ENCODE measurements around the gene IL16.

DNA sequence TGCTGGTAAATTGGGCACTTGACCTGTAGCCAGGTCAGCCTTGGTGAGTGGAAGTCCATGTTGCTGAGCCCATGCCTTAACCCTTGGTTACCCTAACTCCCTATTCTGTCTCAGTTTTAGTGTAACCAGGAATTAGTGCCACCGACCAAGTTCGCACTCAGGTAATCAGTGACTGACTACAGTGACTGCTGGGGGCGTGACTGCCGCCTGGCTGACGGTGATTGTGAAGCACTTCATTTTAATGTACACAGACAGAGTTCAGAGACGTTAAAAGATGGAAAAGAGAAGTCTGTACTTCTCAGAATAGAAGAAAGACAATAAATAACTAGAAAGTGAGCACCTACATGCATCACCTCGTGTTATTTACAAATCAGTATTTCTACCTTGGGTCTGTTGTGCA is 45.3 kb upstream of the IL16 start:
- TF ChIP-seq CTCF (IDR thresholded peaks at IDR 0.05; ENCODE audit: insufficient read depth, low read length) (no peak), SPI1 (IDR thresholded peaks at IDR 0.05; ENCODE audit: borderline replicate concordance, low read depth) (no peak), REST (IDR thresholded peaks at IDR 0.05; ENCODE audit: insufficient replicate concordance, low read depth) (no peak), POLR2AphosphoS5 (IDR thresholded peaks at IDR 0.05; ENCODE audit: low read depth) (no peak), GABPA (IDR thresholded peaks at IDR 0.05; ENCODE audit: low read depth) (no peak)

Data from HL-60 (cell line).